ENCODE results near the gene MCCC2. TPM values are rescaled to one million over a fixed set of nuclear protein-coding genes. Genes with fewer than 3 reads are reported as not detected.
"Not testable (repeated sequence)": the region's sequence is repeated elsewhere in the genome, so short reads cannot be mapped to it uniquely, and the experiment has no call there.

MCCC2 gene
- polyA plus RNA-seq, 3 donors from 2014 or later: 19.8 to 29.5 (median 25.1) TPM

- peaks cover 21 to 50% of the 10 kb centered on the region in 2 donors for H3K4me1 Mint-ChIP-seq
- no peak for DNase-seq
- H3K4me3 Mint-ChIP-seq: no peak overlapping the region
- H3K27me3 Mint-ChIP-seq (ENCODE audit: low read depth in 3 of 3): peaks cover 0 to 2% (median 1%) of the 10 kb centered on the region in 3 donors
- H3K36me3 Mint-ChIP-seq: peaks cover 18 to 46% (median 22%) of the 10 kb centered on the region in 3 donors
- H3K27ac Mint-ChIP-seq: no peak overlapping the region
- no peaks in the 10 kb centered on the region for H3K9me3 Mint-ChIP-seq
Observed at GRCh38 chr5:71620630-71621029, 33.5 kb downstream of the MCCC2 start.

DNA sequence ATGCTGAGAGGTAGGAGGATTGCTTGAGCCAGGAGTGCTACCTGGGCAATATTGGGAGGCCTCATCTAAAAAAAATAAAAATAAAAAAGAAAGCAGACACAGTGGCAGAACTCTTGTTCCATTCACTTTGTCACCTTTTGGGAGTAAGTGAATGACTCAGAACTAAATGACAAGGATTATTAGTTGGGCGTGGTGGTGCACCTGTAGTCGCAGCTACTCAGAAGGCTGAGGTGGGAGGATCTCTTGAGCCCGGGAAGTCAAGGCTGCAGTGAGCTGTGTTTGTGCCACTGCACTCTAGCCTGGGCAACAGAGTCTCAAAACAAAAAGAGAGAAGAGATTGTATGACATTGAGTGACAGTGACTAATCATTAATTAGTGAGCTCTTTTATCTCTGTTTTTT lies 34.1 kb downstream of the MCCC2 start:
- peak overlapping the region in 1 of 6 donors; percentile 38 for H3K27ac Mint-ChIP-seq
- H3K9me3 Mint-ChIP-seq: no peaks in the 10 kb centered on the region
- H3K36me3 Mint-ChIP-seq: peaks cover 18 to 43% (median 22%) of the 10 kb centered on the region in 3 donors
- H3K4me1 Mint-ChIP-seq: peaks cover 21 to 50% of the 10 kb centered on the region in 2 donors
- H3K4me3 Mint-ChIP-seq: no peak overlapping the region
- H3K27me3 Mint-ChIP-seq (ENCODE audit: low read depth in 3 of 3): peaks cover 0 to 2% (median 1%) of the 10 kb centered on the region in 3 donors
- DNase-seq: no peak

GRCh38 chr5:71621741-71622140 lies 34.6 kb downstream of the MCCC2 start:
- peak overlapping the region in 1 of 6 donors; percentile 38 for H3K27ac Mint-ChIP-seq
- peaks cover 0 to 2% (median 1%) of the 10 kb centered on the region in 3 donors for H3K27me3 Mint-ChIP-seq (ENCODE audit: low read depth in 3 of 3)
- H3K4me1 Mint-ChIP-seq: peaks cover 21 to 50% of the 10 kb centered on the region in 2 donors
- peaks cover 15 to 39% (median 17%) of the 10 kb centered on the region in 3 donors for H3K36me3 Mint-ChIP-seq
- no peak overlapping the region for H3K4me3 Mint-ChIP-seq
- no peaks in the 10 kb centered on the region for H3K9me3 Mint-ChIP-seq
- no peak for DNase-seq

GRCh38 chr5:71623221-71623794 lies 36.2 kb downstream of the MCCC2 start:
- peaks cover 20 to 40% of the 10 kb centered on the region in 2 donors for H3K4me1 Mint-ChIP-seq
- H3K27me3 Mint-ChIP-seq (ENCODE audit: low read depth in 3 of 3): peaks cover 0 to 1% (median 0%) of the 10 kb centered on the region in 3 donors
- peaks cover 13 to 34% (median 16%) of the 10 kb centered on the region in 3 donors for H3K36me3 Mint-ChIP-seq
- no peaks in the 10 kb centered on the region for H3K9me3 Mint-ChIP-seq
- peak overlapping the region in 1 of 5 donors; percentile 51 for H3K4me3 Mint-ChIP-seq
- H3K27ac Mint-ChIP-seq: peak overlapping the region in 5 of 6 donors; percentile 1 to 87 (median 46)
- DNase-seq: peak; percentile 4 to 20 (median 7)

DNA sequence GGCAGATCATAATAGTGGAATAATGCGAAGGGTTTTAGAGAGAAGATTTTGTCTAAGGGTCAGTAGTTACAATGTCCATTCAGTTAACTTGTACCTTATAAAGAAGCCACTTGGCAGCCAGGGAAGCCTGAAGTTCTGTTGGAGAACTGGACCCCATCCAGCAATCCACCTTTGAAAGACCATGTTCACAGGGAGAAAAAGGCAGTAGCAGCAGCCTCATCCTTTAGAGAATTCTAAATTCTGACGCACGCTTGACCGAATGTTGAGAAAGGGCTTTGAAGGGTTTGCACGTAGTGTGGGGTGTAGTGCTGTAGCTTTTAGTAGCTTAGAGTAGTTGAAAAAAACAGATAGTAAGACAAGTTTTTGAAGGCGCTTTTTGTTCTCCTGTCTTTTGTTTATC lies 42.8 kb downstream of the MCCC2 start:
- no peaks in the 10 kb centered on the region for H3K9me3 Mint-ChIP-seq
- no peaks in the 10 kb centered on the region for H3K27me3 Mint-ChIP-seq (ENCODE audit: low read depth in 3 of 3)
- H3K27ac Mint-ChIP-seq: no peak overlapping the region
- no peak overlapping the region for H3K4me3 Mint-ChIP-seq
- H3K36me3 Mint-ChIP-seq: peaks cover 25 to 39% (median 28%) of the 10 kb centered on the region in 3 donors
- H3K4me1 Mint-ChIP-seq: peaks cover 2 to 6% of the 10 kb centered on the region in 2 donors
- no peak for DNase-seq

GRCh38 chr5:71631070-71631469 lies 43.9 kb downstream of the MCCC2 start:
- no peak for DNase-seq
- no peaks in the 10 kb centered on the region for H3K9me3 Mint-ChIP-seq
- no peak overlapping the region for H3K27ac Mint-ChIP-seq
- H3K36me3 Mint-ChIP-seq: peaks cover 29 to 39% (median 35%) of the 10 kb centered on the region in 3 donors
- H3K4me1 Mint-ChIP-seq: no peaks in the 10 kb centered on the region
- no peaks in the 10 kb centered on the region for H3K27me3 Mint-ChIP-seq (ENCODE audit: low read depth in 3 of 3)
- H3K4me3 Mint-ChIP-seq: no peak overlapping the region

GRCh38 chr5:71632168-71632567 lies 45.0 kb downstream of the MCCC2 start:
- H3K36me3 Mint-ChIP-seq: peaks cover 25 to 37% (median 30%) of the 10 kb centered on the region in 3 donors
- H3K4me1 Mint-ChIP-seq: no peaks in the 10 kb centered on the region
- H3K4me3 Mint-ChIP-seq: no peak overlapping the region
- H3K27ac Mint-ChIP-seq: no peak overlapping the region
- DNase-seq: no peak
- no peaks in the 10 kb centered on the region for H3K9me3 Mint-ChIP-seq
- H3K27me3 Mint-ChIP-seq (ENCODE audit: low read depth in 3 of 3): no peaks in the 10 kb centered on the region

- H3K27me3 Mint-ChIP-seq (ENCODE audit: low read depth in 3 of 3): no peaks in the 10 kb centered on the region
- no peak overlapping the region for H3K4me3 Mint-ChIP-seq
- peaks cover 32 to 45% (median 39%) of the 10 kb centered on the region in 3 donors for H3K36me3 Mint-ChIP-seq
- no peak overlapping the region for H3K27ac Mint-ChIP-seq
- DNase-seq: no peak
- no peaks in the 10 kb centered on the region for H3K9me3 Mint-ChIP-seq
- no peaks in the 10 kb centered on the region for H3K4me1 Mint-ChIP-seq
Observed at GRCh38 chr5:71633255-71634155, 46.4 kb downstream of the MCCC2 start.

DNA sequence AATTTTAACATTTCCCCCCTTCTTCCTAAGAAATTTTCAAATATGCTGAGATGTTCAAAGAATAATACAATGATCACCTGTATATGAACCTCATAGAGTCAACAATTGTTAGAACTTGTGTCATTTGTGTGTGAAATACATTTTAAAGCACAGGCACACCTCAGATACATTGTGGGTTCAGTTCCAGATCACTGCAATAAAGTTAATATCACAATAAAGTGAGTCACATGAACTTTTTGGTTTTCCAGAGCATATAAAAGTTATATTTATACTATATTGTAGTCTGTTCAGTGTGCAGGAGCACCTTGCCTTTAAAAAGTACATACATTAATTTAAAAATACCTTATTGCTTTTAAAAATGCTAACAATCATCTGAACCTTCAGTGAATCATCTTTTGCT lies 50.0 kb downstream of the MCCC2 start:
- H3K4me1 Mint-ChIP-seq: no peaks in the 10 kb centered on the region
- DNase-seq: no peak
- no peaks in the 10 kb centered on the region for H3K9me3 Mint-ChIP-seq
- no peaks in the 10 kb centered on the region for H3K27me3 Mint-ChIP-seq (ENCODE audit: low read depth in 3 of 3)
- H3K27ac Mint-ChIP-seq: no peak overlapping the region
- no peak overlapping the region for H3K4me3 Mint-ChIP-seq
- H3K36me3 Mint-ChIP-seq: peaks cover 33 to 58% (median 49%) of the 10 kb centered on the region in 3 donors

DNA sequence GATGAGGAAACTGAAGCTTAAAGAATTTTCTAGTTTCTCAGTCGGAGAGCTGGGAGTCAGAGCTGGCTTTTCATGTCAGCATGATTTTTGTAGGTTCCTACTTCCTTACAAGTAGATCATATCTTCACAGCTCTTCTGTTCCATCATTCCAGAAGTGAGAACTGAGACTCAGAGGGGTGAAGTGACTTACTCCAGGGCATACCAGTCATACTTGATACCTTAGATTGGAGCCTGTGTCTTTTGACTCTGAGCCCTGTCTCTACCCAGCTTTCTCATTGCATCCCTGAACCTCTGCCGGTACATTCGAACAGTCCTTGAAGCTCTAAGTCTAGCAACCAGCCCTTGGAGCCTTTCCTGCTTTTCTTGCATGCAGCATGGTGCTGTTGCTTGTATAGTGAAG lies 53.3 kb downstream of the MCCC2 start:
- Mint-ChIP-seq H3K9me3 (no peaks in the 10 kb centered on the region), H3K27me3 (ENCODE audit: low read depth in 3 of 3) (peaks cover 0 to 2% (median 0%) of the 10 kb centered on the region in 3 donors), H3K4me1 (no peaks in the 10 kb centered on the region), H3K4me3 (no peak overlapping the region), H3K27ac (no peak overlapping the region), H3K36me3 (peaks cover 33 to 46% (median 37%) of the 10 kb centered on the region in 3 donors)
- DNase-seq: no peak

- DNase-seq: no peak
- Mint-ChIP-seq H3K27me3 (ENCODE audit: low read depth in 3 of 3) (peaks cover 0 to 5% (median 2%) of the 10 kb centered on the region in 3 donors), H3K9me3 (no peaks in the 10 kb centered on the region), H3K36me3 (peaks cover 41 to 55% (median 47%) of the 10 kb centered on the region in 3 donors), H3K27ac (no peak overlapping the region), H3K4me3 (no peak overlapping the region), H3K4me1 (no peaks in the 10 kb centered on the region)
Observed at GRCh38 chr5:71645030-71645429, 57.9 kb downstream of the MCCC2 start.

- not testable (repeated sequence) for H3K9me3 Mint-ChIP-seq; H3K4me3 Mint-ChIP-seq; H3K27ac Mint-ChIP-seq; DNase-seq; H3K4me1 Mint-ChIP-seq; H3K27me3 Mint-ChIP-seq (ENCODE audit: low read depth in 3 of 3)
- H3K36me3 Mint-ChIP-seq: peaks cover 43 to 57% (median 47%) of the 10 kb centered on the region in 3 donors
Observed at GRCh38 chr5:71650940-71651339, 63.8 kb downstream of the MCCC2 start.

GRCh38 chr5:71651579-71651978 lies 64.4 kb downstream of the MCCC2 start:
- no peak overlapping the region for H3K27ac Mint-ChIP-seq
- no peak for DNase-seq
- H3K4me1 Mint-ChIP-seq: peaks cover 2 to 9% of the 10 kb centered on the region in 2 donors
- H3K9me3 Mint-ChIP-seq: no peaks in the 10 kb centered on the region
- H3K4me3 Mint-ChIP-seq: no peak overlapping the region
- peaks cover 43 to 54% (median 46%) of the 10 kb centered on the region in 3 donors for H3K36me3 Mint-ChIP-seq
- peaks cover 0 to 3% (median 0%) of the 10 kb centered on the region in 3 donors for H3K27me3 Mint-ChIP-seq (ENCODE audit: low read depth in 3 of 3)

DNA sequence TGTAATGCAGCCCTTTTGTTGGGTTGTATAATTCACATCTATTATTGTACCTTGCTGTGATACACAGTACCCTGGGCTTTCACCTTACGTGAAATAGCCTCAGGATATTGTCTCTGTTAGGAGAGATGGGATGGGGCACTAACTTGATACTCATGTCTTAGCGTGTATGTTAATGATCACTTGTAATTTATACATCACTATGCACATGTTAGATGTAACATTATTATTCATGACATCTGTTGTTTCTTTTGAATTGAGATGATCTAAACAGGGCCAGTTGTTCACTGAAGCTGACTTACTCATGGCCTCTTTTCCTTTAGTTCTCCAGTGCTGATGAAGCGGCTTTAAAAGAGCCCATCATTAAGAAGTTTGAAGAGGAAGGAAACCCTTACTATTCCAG lies 65.2 kb downstream of the MCCC2 start:
- Mint-ChIP-seq H3K4me1 (peaks cover 2 to 9% of the 10 kb centered on the region in 2 donors), H3K27me3 (ENCODE audit: low read depth in 3 of 3) (peaks cover 0 to 3% (median 0%) of the 10 kb centered on the region in 3 donors), H3K4me3 (no peak overlapping the region), H3K9me3 (no peaks in the 10 kb centered on the region), H3K27ac (no peak overlapping the region), H3K36me3 (peaks cover 42 to 54% (median 48%) of the 10 kb centered on the region in 3 donors)
- no peak for DNase-seq
